Measurements from ENCODE around the gene COLEC12.

DNA sequence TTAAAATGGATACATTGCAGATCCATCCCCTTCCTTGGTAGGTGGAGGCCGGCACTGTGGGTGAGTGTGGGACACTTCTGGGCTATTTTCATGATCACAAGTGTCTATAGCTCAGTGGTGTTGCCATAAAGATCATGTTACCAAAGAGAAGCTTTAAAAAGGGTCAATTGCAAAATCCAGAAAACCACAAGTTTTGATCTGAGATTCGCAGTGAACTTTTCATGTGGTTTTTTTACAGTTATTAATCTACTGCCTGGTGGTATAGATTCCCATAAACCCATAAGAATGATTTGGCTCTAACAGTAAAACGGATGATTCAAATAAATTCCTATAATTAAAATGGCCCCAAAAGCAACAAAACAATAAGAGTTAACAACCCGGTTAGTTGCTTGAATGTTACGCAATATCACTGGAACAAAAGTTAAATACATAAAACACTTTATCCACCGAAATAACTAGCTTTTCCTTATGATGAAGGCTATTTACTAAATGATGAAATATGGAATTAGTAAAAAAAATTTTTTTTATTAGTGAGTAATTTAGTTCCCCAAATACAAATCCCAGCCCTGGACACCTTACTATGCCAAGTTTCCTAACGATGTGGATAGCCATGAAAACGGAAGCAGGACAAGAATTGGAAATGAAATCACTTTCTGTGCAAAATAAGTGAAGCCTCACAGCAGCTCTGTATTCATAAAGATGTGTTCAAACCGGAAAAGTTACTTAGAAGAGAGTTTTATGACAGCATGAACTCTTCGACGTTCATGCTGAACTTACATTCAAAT lies 137.0 kb downstream of the COLEC12 start:
- TF ChIP-seq, protein P1, sequence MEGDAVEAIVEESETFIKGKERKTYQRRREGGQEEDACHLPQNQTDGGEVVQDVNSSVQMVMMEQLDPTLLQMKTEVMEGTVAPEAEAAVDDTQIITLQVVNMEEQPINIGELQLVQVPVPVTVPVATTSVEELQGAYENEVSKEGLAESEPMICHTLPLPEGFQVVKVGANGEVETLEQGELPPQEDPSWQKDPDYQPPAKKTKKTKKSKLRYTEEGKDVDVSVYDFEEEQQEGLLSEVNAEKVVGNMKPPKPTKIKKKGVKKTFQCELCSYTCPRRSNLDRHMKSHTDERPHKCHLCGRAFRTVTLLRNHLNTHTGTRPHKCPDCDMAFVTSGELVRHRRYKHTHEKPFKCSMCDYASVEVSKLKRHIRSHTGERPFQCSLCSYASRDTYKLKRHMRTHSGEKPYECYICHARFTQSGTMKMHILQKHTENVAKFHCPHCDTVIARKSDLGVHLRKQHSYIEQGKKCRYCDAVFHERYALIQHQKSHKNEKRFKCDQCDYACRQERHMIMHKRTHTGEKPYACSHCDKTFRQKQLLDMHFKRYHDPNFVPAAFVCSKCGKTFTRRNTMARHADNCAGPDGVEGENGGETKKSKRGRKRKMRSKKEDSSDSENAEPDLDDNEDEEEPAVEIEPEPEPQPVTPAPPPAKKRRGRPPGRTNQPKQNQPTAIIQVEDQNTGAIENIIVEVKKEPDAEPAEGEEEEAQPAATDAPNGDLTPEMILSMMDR (IDR thresholded peaks at IDR 0.05; ENCODE audit: insufficient read depth, low read depth, low read length) = no peak
- no peak for TF ChIP-seq EZH2 (IDR thresholded peaks at IDR 0.05; ENCODE audit: insufficient read depth, low read length)
